Activated T-cell treated with anti-CD3 and anti-CD28 coated beads, Interleukin-2, amount 50 U/mL, for 72 hours (primary cell): Measurements from ENCODE around the gene POLG2. TPM values are rescaled to one million over a fixed set of nuclear protein-coding genes. Genes with fewer than 3 reads are reported as not detected.
A peak's percentile ranks its signal among the peaks of the same experiment; 100 is the strongest.
"Not testable (repeated sequence)": the region's sequence is repeated elsewhere in the genome, so short reads cannot be mapped to it uniquely, and the experiment has no call there.

ENCODE experiments used
- ATAC-seq, 2 donors: fragments of 150-1000 bp; cut with Tn5 transposase; replicated peaks in 1 of 2; 2 replicates each; pipeline ENCODE4 v1.10.0; 2021; ENCODE audit warnings: moderate library complexity in 2 of 2, mild to moderate bottlenecking in 1 of 2
- DNase-seq, 2 donors: peaks; one replicate each; pipeline ENCODE4 v3.0.0; 2021 to 2022; ENCODE audit warnings: mixed read lengths in 1 of 2
- H3K27ac Mint-ChIP-seq: one replicate; pipeline ENCODE4 v1.8.0; 2022; ENCODE audit warnings: mild to moderate bottlenecking, moderate library complexity, mixed read lengths
- H3K27me3 Mint-ChIP-seq: one replicate; pipeline ENCODE4 v1.8.0; 2022; ENCODE audit warnings: low read depth, mixed read lengths
- H3K36me3 Mint-ChIP-seq, 2 donors: one replicate each; pipeline ENCODE4 v1.8.0; 2022; ENCODE audit warnings: mixed read lengths in 2 of 2, mild to moderate bottlenecking in 1 of 2; ENCODE audit not compliant: insufficient read depth in 2 of 2
- H3K4me1 Mint-ChIP-seq: one replicate; pipeline ENCODE4 v1.8.0; 2022; ENCODE audit warnings: low read depth, mixed read lengths
- H3K4me3 Mint-ChIP-seq, 2 donors: one replicate each; pipeline ENCODE4 v1.8.0; 2022; ENCODE audit warnings: mild to moderate bottlenecking in 2 of 2, mixed read lengths in 2 of 2, moderate library complexity in 2 of 2
- H3K9me3 Mint-ChIP-seq, 2 donors: one replicate each; pipeline ENCODE4 v1.8.0; 2022; ENCODE audit warnings: mixed read lengths in 2 of 2
- total RNA-seq, 2 donors: library from RNA; stranded (reverse); gene quantifications; one replicate each; pipeline ENCODE4 v1.2.3, GENCODE V29; 2022

POLG2 gene
- total RNA-seq, 2 donors from 2014 or later = 40.7 to 47.2 TPM

- peak overlapping the region in 1 of 2 donors; percentile 53 for H3K4me3 Mint-ChIP-seq
- DNase-seq = no peak
- no peaks in the 10 kb centered on the region for H3K27me3 Mint-ChIP-seq
- peak overlapping the region; percentile 32 for H3K27ac Mint-ChIP-seq
- peaks cover 18 to 31% of the 10 kb centered on the region in 2 donors for H3K36me3 Mint-ChIP-seq
- no peak for ATAC-seq
- no peaks in the 10 kb centered on the region for H3K9me3 Mint-ChIP-seq
- H3K4me1 Mint-ChIP-seq = peaks cover 48% of the 10 kb centered on the region
Observed at GRCh38 chr17:64491994-64492393, 4.9 kb downstream of the POLG2 start.

- ATAC-seq (peak; percentile 31 to 49), DNase-seq (peak; percentile 62 to 69)
- H3K27me3 Mint-ChIP-seq = no peaks in the 10 kb centered on the region
- peak overlapping the region; percentile 32 for H3K27ac Mint-ChIP-seq
- no peaks in the 10 kb centered on the region for H3K9me3 Mint-ChIP-seq
- H3K4me1 Mint-ChIP-seq = peaks cover 48% of the 10 kb centered on the region
- no peak overlapping the region for H3K4me3 Mint-ChIP-seq
- H3K36me3 Mint-ChIP-seq = peaks cover 14 to 25% of the 10 kb centered on the region in 2 donors
Observed at GRCh38 chr17:64491034-64491860, 5.6 kb downstream of the POLG2 start.

GRCh38 chr17:64488301-64488700 lies 8.6 kb downstream of the POLG2 start:
- no peak overlapping the region for H3K27ac Mint-ChIP-seq
- DNase-seq (no peak), ATAC-seq (no peak)
- H3K4me3 Mint-ChIP-seq = no peak overlapping the region
- no peaks in the 10 kb centered on the region for H3K9me3 Mint-ChIP-seq
- H3K27me3 Mint-ChIP-seq = no peaks in the 10 kb centered on the region
- peaks cover 19% of the 10 kb centered on the region for H3K4me1 Mint-ChIP-seq
- peaks cover 12 to 18% of the 10 kb centered on the region in 2 donors for H3K36me3 Mint-ChIP-seq

- Mint-ChIP-seq H3K4me3 (no peak overlapping the region), H3K27ac (no peak overlapping the region), H3K36me3 (peaks cover 7 to 11% of the 10 kb centered on the region in 2 donors), H3K9me3 (no peaks in the 10 kb centered on the region), H3K4me1 (no peaks in the 10 kb centered on the region), H3K27me3 (no peaks in the 10 kb centered on the region)
- DNase-seq (no peak), ATAC-seq (no peak)
Observed at GRCh38 chr17:64484380-64484779, 12.5 kb downstream of the POLG2 start.

- Mint-ChIP-seq H3K27ac (no peak overlapping the region), H3K4me1 (no peaks in the 10 kb centered on the region), H3K4me3 (no peak overlapping the region), H3K27me3 (no peaks in the 10 kb centered on the region), H3K36me3 (peaks cover 4 to 6% of the 10 kb centered on the region in 2 donors), H3K9me3 (no peaks in the 10 kb centered on the region)
- ATAC-seq (no peak), DNase-seq (no peak)
Observed at GRCh38 chr17:64480951-64481350, 15.9 kb downstream of the POLG2 start.

GRCh38 chr17:64477849-64478248 lies 19.0 kb downstream of the POLG2 start:
- Mint-ChIP-seq H3K4me1 (no peaks in the 10 kb centered on the region), H3K36me3 (peaks cover 0 to 2% of the 10 kb centered on the region in 2 donors), H3K9me3 (no peaks in the 10 kb centered on the region), H3K4me3 (no peak overlapping the region), H3K27me3 (no peaks in the 10 kb centered on the region), H3K27ac (peak overlapping the region; percentile 46)
- ATAC-seq = no peak
- no peak for DNase-seq

GRCh38 chr17:64472564-64472963 lies 24.3 kb downstream of the POLG2 start:
- ATAC-seq (no peak), DNase-seq (no peak)
- H3K27me3 Mint-ChIP-seq = no peaks in the 10 kb centered on the region
- no peaks in the 10 kb centered on the region for H3K9me3 Mint-ChIP-seq
- H3K4me1 Mint-ChIP-seq = no peaks in the 10 kb centered on the region
- H3K27ac Mint-ChIP-seq = no peak overlapping the region
- H3K36me3 Mint-ChIP-seq = no peaks in the 10 kb centered on the region
- no peak overlapping the region for H3K4me3 Mint-ChIP-seq

GRCh38 chr17:64471440-64471839 lies 25.4 kb downstream of the POLG2 start:
- Mint-ChIP-seq H3K27me3 (no peaks in the 10 kb centered on the region), H3K36me3 (no peaks in the 10 kb centered on the region), H3K4me3 (no peak overlapping the region), H3K27ac (no peak overlapping the region), H3K9me3 (no peaks in the 10 kb centered on the region), H3K4me1 (no peaks in the 10 kb centered on the region)
- ATAC-seq (no peak), DNase-seq (no peak)

GRCh38 chr17:64470625-64471024 lies 26.2 kb downstream of the POLG2 start:
- no peak overlapping the region for H3K4me3 Mint-ChIP-seq
- no peak overlapping the region for H3K27ac Mint-ChIP-seq
- no peaks in the 10 kb centered on the region for H3K27me3 Mint-ChIP-seq
- no peaks in the 10 kb centered on the region for H3K36me3 Mint-ChIP-seq
- DNase-seq = no peak
- ATAC-seq = no peak
- no peaks in the 10 kb centered on the region for H3K9me3 Mint-ChIP-seq
- no peaks in the 10 kb centered on the region for H3K4me1 Mint-ChIP-seq

- ATAC-seq, H3K4me1 Mint-ChIP-seq, H3K27me3 Mint-ChIP-seq, H3K9me3 Mint-ChIP-seq, H3K36me3 Mint-ChIP-seq, DNase-seq, H3K4me3 Mint-ChIP-seq: not testable (repeated sequence)
- peak overlapping the region; percentile 56 for H3K27ac Mint-ChIP-seq
Observed at GRCh38 chr17:64466834-64467233, 30.0 kb downstream of the POLG2 start.

GRCh38 chr17:64466019-64466735 lies 30.7 kb downstream of the POLG2 start:
- Mint-ChIP-seq H3K27ac (no peak overlapping the region), H3K4me3 (no peak overlapping the region), H3K9me3 (no peaks in the 10 kb centered on the region), H3K36me3 (no peaks in the 10 kb centered on the region), H3K4me1 (no peaks in the 10 kb centered on the region), H3K27me3 (no peaks in the 10 kb centered on the region)
- no peak for DNase-seq
- ATAC-seq = no peak

GRCh38 chr17:64461788-64462187 lies 35.1 kb downstream of the POLG2 start:
- ATAC-seq (no peak), DNase-seq (no peak)
- H3K36me3 Mint-ChIP-seq = no peaks in the 10 kb centered on the region
- H3K27ac Mint-ChIP-seq = no peak overlapping the region
- no peaks in the 10 kb centered on the region for H3K27me3 Mint-ChIP-seq
- no peaks in the 10 kb centered on the region for H3K4me1 Mint-ChIP-seq
- H3K4me3 Mint-ChIP-seq = no peak overlapping the region
- no peaks in the 10 kb centered on the region for H3K9me3 Mint-ChIP-seq

- no peaks in the 10 kb centered on the region for H3K9me3 Mint-ChIP-seq
- H3K4me3 Mint-ChIP-seq = no peak overlapping the region
- no peaks in the 10 kb centered on the region for H3K36me3 Mint-ChIP-seq
- ATAC-seq (no peak), DNase-seq (no peak)
- no peaks in the 10 kb centered on the region for H3K27me3 Mint-ChIP-seq
- no peaks in the 10 kb centered on the region for H3K4me1 Mint-ChIP-seq
- H3K27ac Mint-ChIP-seq = no peak overlapping the region
Observed at GRCh38 chr17:64460955-64461354, 35.9 kb downstream of the POLG2 start.
